Measurements from ENCODE around the gene PRDM16. TPM values are rescaled to one million over a fixed set of nuclear protein-coding genes. Genes with fewer than 3 reads are reported as not detected.

Gene PRDM16
- total and polyA plus RNA-seq, 7 donors: 0.04 to 1.2 (median 0.31) TPM

- Histone ChIP-seq H3K4me3 (no peak overlapping the region), H3K9me3 (no peaks in the 10 kb centered on the region), H3K4me1 (no peaks in the 10 kb centered on the region), H3K27ac (no peak overlapping the region), H3K36me3 (ENCODE audit: insufficient read depth in 1 of 2, low read depth in 1 of 2) (no peaks in the 10 kb centered on the region), H3K27me3 (ENCODE audit: insufficient read depth in 3 of 3, low read length in 2 of 3) (peaks cover 0 to 7% (median 2%) of the 10 kb centered on the region in 3 donors)
- peak; percentile 44 to 71 for DNase-seq
- 29 to 38% (median 36%) methylated on average over 27 to 31 of the region's 31 CpGs for WGBS, 3 donors
- peak; percentile 84 for TF ChIP-seq CTCF (IDR thresholded peaks at IDR 0.05)
- ATAC-seq: peak; percentile 68 to 87 (median 76)
- intact Hi-C loops (cut with DNase I): loop anchor here (1.0 to 2.0 kb wide), 2 partner anchors 31 kb away; no protein-coding TSS in a partner anchor
Observed at GRCh38 chr1:3483801-3484444, 414.9 kb downstream of the PRDM16 start.

- no peak overlapping the region for H3K4me3 ChIP-seq
- H3K9me3 ChIP-seq: no peaks in the 10 kb centered on the region
- intact Hi-C loops (cut with DNase I): loop anchor here in 1 of 2 donors (2.0 kb wide), 1 partner anchor 32 kb away; no protein-coding TSS in a partner anchor
- no peaks in the 10 kb centered on the region for H3K4me1 ChIP-seq
- WGBS, 3 donors: 90 to 93% (median 91%) methylated on average over 14 of the region's 14 CpGs
- H3K27me3 ChIP-seq (ENCODE audit: insufficient read depth in 3 of 3, low read length in 2 of 3): peaks cover 0 to 7% (median 2%) of the 10 kb centered on the region in 3 donors
- no peak for ATAC-seq
- H3K36me3 ChIP-seq (ENCODE audit: insufficient read depth in 1 of 2, low read depth in 1 of 2): no peaks in the 10 kb centered on the region
- DNase-seq: no peak
- TF ChIP-seq CTCF (IDR thresholded peaks at IDR 0.05): no peak
- no peak overlapping the region for H3K27ac ChIP-seq
Observed at GRCh38 chr1:3485016-3485415, 416.0 kb downstream of the PRDM16 start.

Other genes with a start within 250 kb of the PRDM16 start
- not detected for gene ACTRT2, start 47.7 kb upstream of the PRDM16 start, total RNA-seq
- not detected for gene ACTRT2, start 47.7 kb upstream of the PRDM16 start, polyA plus RNA-seq